Mesodermal cell (in vitro differentiated cells): ENCODE data around the gene CA5A.

Experiments
- H3K27ac ChIP-seq: 2 replicates; pipeline ENCODE4 v1.7.0; 2013; ENCODE audit warnings: mild to moderate bottlenecking, low read depth, low read length, moderate library complexity; ENCODE audit not compliant: severe bottlenecking
- H3K36me3 ChIP-seq: 2 replicates; pipeline ENCODE4 v1.7.1; 2013; ENCODE audit warnings: mild to moderate bottlenecking, low read length, moderate library complexity; ENCODE audit not compliant: control insufficient read depth, insufficient read depth
- H3K4me1 ChIP-seq: one replicate; pipeline ENCODE4 v1.7.1; 2013; ENCODE audit warnings: mild to moderate bottlenecking, low read length; ENCODE audit not compliant: insufficient read depth, control insufficient read depth, poor library complexity, severe bottlenecking
- H3K4me3 ChIP-seq: 2 replicates; pipeline ENCODE4 v1.7.0; 2013; ENCODE audit warnings: low read length, control low read depth, mild to moderate bottlenecking; ENCODE audit not compliant: insufficient read depth, poor library complexity, severe bottlenecking; ENCODE audit errors: extremely low read depth
- H3K9me3 ChIP-seq: 2 replicates; pipeline ENCODE4 v1.7.1; 2013; ENCODE audit warnings: mild to moderate bottlenecking, low read length, moderate library complexity; ENCODE audit not compliant: control insufficient read depth
- WGBS, 2 experiments: methylation state at CpG; one replicate each; pipeline ENCODE4 v1.1.5; 2013; ENCODE audit warnings: missing lambda C conversion rate in 2 of 2; ENCODE audit not compliant: insufficient coverage in 2 of 2; 5-methylcytosine and 5-hydroxymethylcytosine counted together

CA5A gene

DNA sequence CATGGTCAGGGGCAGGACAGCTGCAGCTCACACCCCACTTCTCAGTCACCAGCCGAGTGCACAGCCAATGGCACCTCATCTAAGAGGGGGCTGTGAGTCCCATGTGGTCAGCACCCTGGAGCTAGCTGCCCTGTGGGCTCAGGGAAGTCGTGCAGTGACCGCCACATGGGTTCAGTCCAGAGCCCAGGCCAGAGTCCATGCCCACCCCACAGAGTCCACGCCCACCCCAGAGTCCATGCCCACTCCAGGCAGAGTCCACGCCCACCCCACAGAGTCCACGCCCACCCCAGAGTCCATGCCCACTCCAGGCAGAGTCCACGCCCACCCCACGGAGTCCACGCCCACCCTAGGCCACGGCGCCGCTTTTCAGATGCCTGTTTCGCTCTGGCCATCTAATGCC, 91.1 kb downstream of the CA5A start:
- H3K4me1 ChIP-seq = peaks cover 40% of the 10 kb centered on the region
- peaks cover 74% of the 10 kb centered on the region for H3K36me3 ChIP-seq
- no peak overlapping the region for H3K27ac ChIP-seq
- no peaks in the 10 kb centered on the region for H3K9me3 ChIP-seq
- H3K4me3 ChIP-seq = no peak overlapping the region
- 98 to 100% methylated on average over 5 to 12 of the region's 13 CpGs for WGBS, 2 experiments

DNA sequence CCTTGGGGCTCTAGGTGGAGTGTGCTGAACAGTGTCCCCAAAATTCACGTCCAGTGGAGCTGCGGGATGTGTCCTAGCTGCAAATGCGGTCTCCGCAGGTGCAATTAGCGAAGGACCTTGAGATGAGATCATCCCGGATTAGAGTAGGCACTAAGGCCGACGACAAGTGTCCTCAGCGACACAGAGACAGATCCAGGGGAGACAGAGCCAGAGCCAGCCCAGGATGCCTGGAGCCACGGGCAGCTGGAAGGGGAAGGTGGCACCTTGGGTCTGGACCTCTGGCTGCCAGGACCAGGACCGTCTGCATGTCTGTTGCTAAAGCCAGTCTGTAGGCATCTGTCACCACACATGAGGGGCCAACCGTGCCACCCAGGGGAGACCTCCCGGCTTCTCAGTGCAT, 91.5 kb downstream of the CA5A start:
- Histone ChIP-seq H3K4me3 (no peak overlapping the region), H3K4me1 (peaks cover 42% of the 10 kb centered on the region), H3K36me3 (peaks cover 76% of the 10 kb centered on the region), H3K9me3 (no peaks in the 10 kb centered on the region), H3K27ac (peak overlapping the region; percentile 10)
- 89 to 92% methylated on average over 13 of the region's 13 CpGs for WGBS, 2 experiments

GRCh38 chr16:87844120-87844733, 92.1 kb downstream of the CA5A start:
- H3K9me3 ChIP-seq = no peaks in the 10 kb centered on the region
- no peak overlapping the region for H3K4me3 ChIP-seq
- peak overlapping the region; percentile 10 for H3K27ac ChIP-seq
- H3K4me1 ChIP-seq = peaks cover 44% of the 10 kb centered on the region
- 85 to 87% methylated on average over 28 to 29 of the region's 30 CpGs for WGBS, 2 experiments
- H3K36me3 ChIP-seq = peaks cover 76% of the 10 kb centered on the region

DNA sequence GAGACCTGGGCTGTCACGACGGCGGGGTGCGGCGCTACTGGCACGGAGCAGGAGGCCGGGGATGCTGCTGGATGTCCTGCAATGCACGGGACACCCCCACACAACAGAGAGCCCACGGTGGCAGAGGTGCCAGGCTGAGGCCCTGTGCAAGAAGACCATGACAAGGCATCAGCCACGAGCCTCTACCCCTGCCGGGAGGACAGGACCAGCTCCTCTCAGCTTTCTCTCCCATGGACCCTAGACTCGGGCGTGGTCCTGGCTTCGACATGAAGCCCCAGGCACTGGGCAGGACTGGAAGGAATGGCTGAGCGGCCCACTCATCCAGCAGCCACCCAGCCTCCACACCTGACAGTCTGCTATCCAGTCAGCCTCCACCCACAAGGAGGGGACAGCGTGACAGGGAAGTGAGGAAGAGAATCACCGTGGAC, 92.6 kb downstream of the CA5A start:
- WGBS, 2 experiments = 92 to 95% methylated on average over 8 to 11 of the region's 17 CpGs
- H3K36me3 ChIP-seq = peaks cover 77% of the 10 kb centered on the region

GRCh38 chr16:87842209-87842869, 94.0 kb downstream of the CA5A start:
- Histone ChIP-seq H3K27ac (no peak overlapping the region), H3K4me3 (no peak overlapping the region), H3K4me1 (peaks cover 34% of the 10 kb centered on the region), H3K9me3 (no peaks in the 10 kb centered on the region), H3K36me3 (peaks cover 80% of the 10 kb centered on the region)
- WGBS, 2 experiments = 93 to 96% methylated on average over 15 to 17 of the region's 17 CpGs

More for the DNA sequence above, 92.6 kb downstream of the CA5A start:
- Histone ChIP-seq H3K27ac (no peak overlapping the region), H3K4me1 (peaks cover 41% of the 10 kb centered on the region), H3K9me3 (no peaks in the 10 kb centered on the region), H3K4me3 (no peak overlapping the region)

DNA sequence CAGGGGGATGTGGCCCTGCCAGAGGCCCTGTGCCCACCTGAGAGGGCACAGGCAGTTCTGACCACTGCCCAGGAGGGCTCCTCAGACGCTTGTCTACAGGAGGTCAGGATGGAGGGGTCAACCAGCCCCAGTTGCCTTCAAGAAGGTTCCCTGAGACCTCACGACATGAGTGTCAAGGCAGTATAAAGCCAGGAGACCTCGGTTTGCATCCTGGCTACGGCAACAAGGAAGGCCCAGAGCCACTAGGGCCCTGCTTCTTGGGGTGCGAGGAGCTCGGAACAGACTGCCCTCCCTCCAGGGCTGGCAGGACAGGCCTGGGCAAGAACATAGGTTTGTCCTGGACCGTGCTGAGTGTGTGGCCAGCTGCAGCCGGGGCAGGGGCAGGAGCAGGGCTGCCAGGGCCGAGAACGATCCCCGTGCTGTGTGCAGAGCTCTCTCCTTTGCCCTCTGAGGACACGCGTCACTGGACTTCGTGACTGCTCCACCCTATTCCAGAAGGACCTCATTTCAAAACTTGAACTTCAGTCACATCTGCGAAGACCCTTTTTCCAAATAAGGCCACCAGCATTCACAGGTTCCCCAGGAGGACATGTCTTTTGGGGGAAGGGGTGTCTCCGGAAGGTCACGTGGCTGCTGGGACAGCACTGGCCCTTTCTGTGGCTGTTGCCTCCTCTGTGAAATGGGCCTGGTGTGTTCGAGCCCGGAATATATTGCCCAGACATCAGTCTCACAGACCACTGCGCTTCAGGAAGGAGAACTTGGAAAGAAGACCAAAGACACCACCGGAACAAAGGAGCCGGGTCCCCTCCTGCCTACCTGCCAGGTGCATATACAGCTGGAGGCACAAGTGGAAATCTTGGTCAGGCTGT, 94.8 kb downstream of the CA5A start:
- Histone ChIP-seq H3K4me1 (peaks cover 37% of the 10 kb centered on the region), H3K9me3 (no peaks in the 10 kb centered on the region), H3K4me3 (no peak overlapping the region), H3K27ac (no peak overlapping the region), H3K36me3 (peaks cover 80% of the 10 kb centered on the region)
- 94 to 98% methylated on average over 18 to 22 of the region's 22 CpGs for WGBS, 2 experiments

- H3K4me1 ChIP-seq = peaks cover 37% of the 10 kb centered on the region
Observed at GRCh38 chr16:87840271-87840978, 95.9 kb downstream of the CA5A start.

GRCh38 chr16:87839542-87840270, 96.6 kb downstream of the CA5A start:
- Histone ChIP-seq H3K4me3 (no peak overlapping the region), H3K9me3 (no peaks in the 10 kb centered on the region), H3K36me3 (peaks cover 85% of the 10 kb centered on the region), H3K27ac (no peak overlapping the region), H3K4me1 (peaks cover 35% of the 10 kb centered on the region)
- WGBS, 2 experiments = 93 to 96% methylated on average over 32 to 34 of the region's 34 CpGs

More at GRCh38 chr16:87840271-87840978, 95.9 kb downstream of the CA5A start:
- Histone ChIP-seq H3K4me3 (no peak overlapping the region), H3K27ac (no peak overlapping the region), H3K36me3 (peaks cover 82% of the 10 kb centered on the region), H3K9me3 (no peaks in the 10 kb centered on the region)
- WGBS, 2 experiments = 93 to 96% methylated on average over 27 of the region's 29 CpGs

DNA sequence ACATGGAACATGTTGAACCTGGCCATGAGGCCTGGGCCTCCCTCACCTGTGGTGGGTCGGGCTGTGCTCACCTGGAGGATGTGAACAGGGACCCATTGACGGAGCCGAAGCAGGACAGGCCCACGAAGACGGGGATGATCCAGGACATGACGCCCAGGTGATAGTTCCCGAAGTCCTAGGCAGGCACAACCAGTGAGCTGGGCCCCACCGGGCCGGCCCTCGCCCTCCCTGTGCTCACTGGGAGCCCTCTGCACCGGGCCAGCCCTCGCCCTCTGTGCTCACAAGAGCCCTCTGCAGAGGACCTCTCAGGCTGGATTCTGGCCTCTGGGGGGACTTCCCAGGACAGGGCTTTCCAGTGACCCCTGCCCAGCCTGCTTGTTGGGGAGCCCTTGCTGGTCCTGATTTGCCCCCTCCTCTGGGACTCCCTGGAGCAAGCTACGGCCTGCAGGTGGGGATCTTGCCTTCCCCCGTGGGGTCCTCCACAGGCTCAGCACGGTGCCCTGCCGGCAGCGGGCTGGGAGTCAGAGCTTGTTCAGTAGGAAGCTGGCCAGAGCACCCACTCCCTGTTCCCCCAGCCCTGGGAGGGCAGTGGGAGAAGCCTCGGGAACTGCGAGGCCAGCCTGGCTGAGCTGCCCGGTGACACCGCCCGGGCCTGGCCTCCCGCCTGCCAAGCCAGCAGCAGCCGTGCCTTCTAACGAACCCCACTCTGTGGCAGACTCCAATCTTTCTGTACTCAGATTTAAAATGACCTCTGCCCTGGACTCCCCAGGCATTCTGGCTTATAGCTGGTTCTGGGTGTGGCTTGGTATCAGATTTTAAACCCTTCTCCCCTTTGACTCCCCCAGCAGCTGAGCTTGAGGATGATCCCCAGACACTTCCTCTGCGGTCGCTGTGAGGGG, 97.4 kb downstream of the CA5A start:
- peaks cover 30% of the 10 kb centered on the region for H3K4me1 ChIP-seq
- 91 to 94% methylated on average over 16 to 27 of the region's 27 CpGs for WGBS, 2 experiments
- H3K36me3 ChIP-seq = peaks cover 91% of the 10 kb centered on the region
- H3K27ac ChIP-seq = no peak overlapping the region
- no peaks in the 10 kb centered on the region for H3K9me3 ChIP-seq
- H3K4me3 ChIP-seq = no peak overlapping the region
